Measurements from ENCODE around the gene FNDC3B. TPM values are rescaled to one million over a fixed set of nuclear protein-coding genes. Genes with fewer than 3 reads are reported as not detected.

The FNDC3B gene
- total and polyA plus RNA-seq, 2 donors from 2014 or later: 11.8 to 185 TPM

GRCh38 chr3:172073262-172073915 is 34.0 kb downstream of the FNDC3B start:
- Histone ChIP-seq H3K27me3 (ENCODE audit: control insufficient read depth, insufficient read depth, low read length) (no peaks in the 10 kb centered on the region), H3K36me3 (ENCODE audit: control insufficient read depth in 2 of 3, insufficient read depth in 3 of 3, low read length in 3 of 3) (no peaks in the 10 kb centered on the region), H3K9ac (ENCODE audit: low read length in 3 of 3) (no peak overlapping the region), H3K4me1 (ENCODE audit: control insufficient read depth in 2 of 3, insufficient read depth in 2 of 3, low read depth in 1 of 3, low read length in 3 of 3) (peaks cover 0 to 33% (median 22%) of the 10 kb centered on the region in 3 donors), H3K27ac (ENCODE audit: low read depth in 2 of 2, low read length in 2 of 2) (peak overlapping the region; percentile 2 to 73), H3K4me3 (ENCODE audit: low read length in 3 of 3) (no peak overlapping the region), H3K9me3 (ENCODE audit: control insufficient read depth in 2 of 3, insufficient read depth in 1 of 3, low read length in 3 of 3) (no peaks in the 10 kb centered on the region)
- FAIRE-seq (no peak), DNase-seq (no peak)
- TF ChIP-seq CTCF (IDR thresholded peaks at IDR 0.05; ENCODE audit: borderline replicate concordance, extremely low read depth, insufficient read depth): no peak
- intact Hi-C loops (cut with DNase I): no loop called here

- H3K27ac ChIP-seq (ENCODE audit: low read depth in 2 of 2, low read length in 2 of 2): peak overlapping the region in 1 of 2 donors; percentile 2
- H3K4me1 ChIP-seq (ENCODE audit: control insufficient read depth in 2 of 3, insufficient read depth in 2 of 3, low read depth in 1 of 3, low read length in 3 of 3): peaks cover 0 to 34% (median 22%) of the 10 kb centered on the region in 3 donors
- intact Hi-C loops (cut with DNase I): no loop called here
- FAIRE-seq: no peak
- no peak overlapping the region for H3K4me3 ChIP-seq (ENCODE audit: low read length in 3 of 3)
- no peak for DNase-seq
- no peak for TF ChIP-seq CTCF (IDR thresholded peaks at IDR 0.05; ENCODE audit: borderline replicate concordance, extremely low read depth, insufficient read depth)
- no peaks in the 10 kb centered on the region for H3K9me3 ChIP-seq (ENCODE audit: control insufficient read depth in 2 of 3, insufficient read depth in 1 of 3, low read length in 3 of 3)
- no peak overlapping the region for H3K9ac ChIP-seq (ENCODE audit: low read length in 3 of 3)
- no peaks in the 10 kb centered on the region for H3K27me3 ChIP-seq (ENCODE audit: control insufficient read depth, insufficient read depth, low read length)
- no peaks in the 10 kb centered on the region for H3K36me3 ChIP-seq (ENCODE audit: control insufficient read depth in 2 of 3, insufficient read depth in 3 of 3, low read length in 3 of 3)
Observed at GRCh38 chr3:172074032-172074431, 34.7 kb downstream of the FNDC3B start.

GRCh38 chr3:172074586-172074985 is 35.2 kb downstream of the FNDC3B start:
- intact Hi-C loops (cut with DNase I): no loop called here
- FAIRE-seq (no peak), DNase-seq (no peak)
- Histone ChIP-seq H3K4me3 (ENCODE audit: low read length in 3 of 3) (no peak overlapping the region), H3K4me1 (ENCODE audit: control insufficient read depth in 2 of 3, insufficient read depth in 2 of 3, low read depth in 1 of 3, low read length in 3 of 3) (peaks cover 0 to 31% (median 22%) of the 10 kb centered on the region in 3 donors), H3K9ac (ENCODE audit: low read length in 3 of 3) (no peak overlapping the region), H3K9me3 (ENCODE audit: control insufficient read depth in 2 of 3, insufficient read depth in 1 of 3, low read length in 3 of 3) (no peaks in the 10 kb centered on the region), H3K27me3 (ENCODE audit: control insufficient read depth, insufficient read depth, low read length) (no peaks in the 10 kb centered on the region), H3K27ac (ENCODE audit: low read depth in 2 of 2, low read length in 2 of 2) (peak overlapping the region in 1 of 2 donors; percentile 2), H3K36me3 (ENCODE audit: control insufficient read depth in 2 of 3, insufficient read depth in 3 of 3, low read length in 3 of 3) (no peaks in the 10 kb centered on the region)
- TF ChIP-seq CTCF (IDR thresholded peaks at IDR 0.05; ENCODE audit: borderline replicate concordance, extremely low read depth, insufficient read depth): no peak
